Right hindlimb (tissue), 1 donor: ENCODE results near the gene DMD.
A peak's percentile ranks its signal among the peaks of the same experiment; 100 is the strongest.

Experiments
- DNase-seq: peaks from one replicate; pipeline ENCODE4 v3.0.0-alpha.2; 2018

DMD gene

GRCh38 chrX:33014949-33015348 is 196.4 kb downstream of the DMD start:
- no peak for DNase-seq

- no peak for DNase-seq
Measured at GRCh38 chrX:33014086-33014485, 197.3 kb downstream of the DMD start.

GRCh38 chrX:33001107-33001506 is 210.2 kb downstream of the DMD start:
- DNase-seq = no peak

- DNase-seq = no peak
Measured at GRCh38 chrX:32998776-32999175, 212.6 kb downstream of the DMD start.

GRCh38 chrX:32995427-32995826 is 215.9 kb downstream of the DMD start:
- no peak for DNase-seq

- DNase-seq = peak; percentile 11
Measured at GRCh38 chrX:32987142-32987541, 224.2 kb downstream of the DMD start.

GRCh38 chrX:32985544-32985943 is 225.8 kb downstream of the DMD start:
- peak; percentile 17 for DNase-seq

GRCh38 chrX:32966821-32967355 is 244.5 kb downstream of the DMD start:
- no peak for DNase-seq

GRCh38 chrX:32954125-32954524 is 257.2 kb downstream of the DMD start:
- DNase-seq = no peak

GRCh38 chrX:32948130-32948529 is 263.2 kb downstream of the DMD start:
- DNase-seq = no peak

GRCh38 chrX:32937043-32937442 is 274.3 kb downstream of the DMD start:
- no peak for DNase-seq

GRCh38 chrX:32933548-32933947 is 277.8 kb downstream of the DMD start:
- DNase-seq = no peak

- no peak for DNase-seq
Measured at GRCh38 chrX:32929040-32929439, 282.3 kb downstream of the DMD start.

GRCh38 chrX:32896088-32896487 is 315.3 kb downstream of the DMD start:
- no peak for DNase-seq

- no peak for DNase-seq
Measured at GRCh38 chrX:32894679-32895078, 316.7 kb downstream of the DMD start.

GRCh38 chrX:32893751-32894150 is 317.6 kb downstream of the DMD start:
- DNase-seq = no peak

GRCh38 chrX:32877592-32877991 is 333.8 kb downstream of the DMD start:
- no peak for DNase-seq

GRCh38 chrX:32874839-32875238 is 336.5 kb downstream of the DMD start:
- no peak for DNase-seq

GRCh38 chrX:32873786-32874185 is 337.6 kb downstream of the DMD start:
- no peak for DNase-seq

- DNase-seq = no peak
Measured at GRCh38 chrX:32871636-32872035, 339.7 kb downstream of the DMD start.

- DNase-seq = no peak
Measured at GRCh38 chrX:32868524-32868895, 342.8 kb downstream of the DMD start.

- DNase-seq = no peak
Measured at GRCh38 chrX:32867781-32868523, 343.4 kb downstream of the DMD start.

- DNase-seq = no peak
Measured at GRCh38 chrX:32852203-32852602, 359.1 kb downstream of the DMD start.

GRCh38 chrX:32851556-32851955 is 359.8 kb downstream of the DMD start:
- DNase-seq = no peak

GRCh38 chrX:32847921-32848320 is 363.4 kb downstream of the DMD start:
- no peak for DNase-seq
